Trophoblast cell (in vitro differentiated cells and primary cell): Measurements from ENCODE around the gene ASCC3.
"Not testable (repeated sequence)": the region's sequence is repeated elsewhere in the genome, so short reads cannot be mapped to it uniquely, and the experiment has no call there.

Experiments used
- DNase-seq, 2 donors: peaks; one replicate each; pipeline ENCODE4 v3.0.0-alpha.2; 2016
- H2AFZ ChIP-seq: 2 replicates; pipeline ENCODE4 v1.6.1; 2013; ENCODE audit warnings: low read length, moderate library complexity, mild to moderate bottlenecking; ENCODE audit not compliant: insufficient read depth, poor library complexity
- H2AK5ac ChIP-seq: 2 replicates; pipeline ENCODE4 v1.6.1; 2013; ENCODE audit warnings: mild to moderate bottlenecking, low read length
- H2BK120ac ChIP-seq: 2 replicates; pipeline ENCODE4 v1.6.1; 2013; ENCODE audit warnings: low read length, mild to moderate bottlenecking, moderate library complexity; ENCODE audit not compliant: insufficient read depth, poor library complexity
- H2BK12ac ChIP-seq: 2 replicates; pipeline ENCODE4 v1.6.1; 2013; ENCODE audit warnings: mild to moderate bottlenecking, low read length, moderate library complexity
- H2BK5ac ChIP-seq: 2 replicates; pipeline ENCODE4 v1.6.1; 2013; ENCODE audit warnings: low read length, low read depth, moderate library complexity, mild to moderate bottlenecking; ENCODE audit not compliant: poor library complexity
- H3K14ac ChIP-seq: 2 replicates; pipeline ENCODE4 v1.6.1; 2013; ENCODE audit warnings: mild to moderate bottlenecking, low read length
- H3K18ac ChIP-seq: 2 replicates; pipeline ENCODE4 v1.6.1; 2013; ENCODE audit warnings: mild to moderate bottlenecking, low read length
- H3K23ac ChIP-seq: 2 replicates; pipeline ENCODE4 v1.6.1; 2013; ENCODE audit warnings: low read length
- H3K27ac ChIP-seq: 2 replicates; pipeline ENCODE4 v1.5.1; 2013; ENCODE audit warnings: low read depth, mild to moderate bottlenecking, inconsistent platforms, low read length, moderate library complexity
- H3K27me3 ChIP-seq: 2 replicates; pipeline ENCODE4 v1.6.1; 2013; ENCODE audit warnings: inconsistent platforms, mild to moderate bottlenecking, low read length, moderate library complexity; ENCODE audit not compliant: insufficient read depth
- H3K36me3 ChIP-seq, 2 experiments: 1 replicate in 1 of 2; 2 replicates in 1 of 2; pipeline ENCODE4 v1.6.1; 2013; ENCODE audit warnings: low read length in 2 of 2, mild to moderate bottlenecking in 2 of 2, moderate library complexity in 1 of 2; ENCODE audit not compliant: insufficient read depth in 2 of 2, control insufficient read depth in 1 of 2
- H3K4ac ChIP-seq: 2 replicates; pipeline ENCODE4 v1.6.1; 2013; ENCODE audit warnings: low read depth, mild to moderate bottlenecking, low read length, moderate library complexity
- H3K4me1 ChIP-seq, 2 experiments: 1 replicate in 1 of 2; 2 replicates in 1 of 2; pipeline ENCODE4 v1.6.1; 2013; ENCODE audit warnings: low read length in 2 of 2, mild to moderate bottlenecking in 2 of 2, moderate library complexity in 1 of 2; ENCODE audit not compliant: insufficient read depth in 2 of 2, control insufficient read depth in 1 of 2
- H3K4me2 ChIP-seq: 2 replicates; pipeline ENCODE4 v1.6.1; 2013; ENCODE audit warnings: inconsistent platforms, mild to moderate bottlenecking, low read length, moderate library complexity
- H3K4me3 ChIP-seq: 2 replicates; pipeline ENCODE4 v1.5.1; 2013; ENCODE audit warnings: mild to moderate bottlenecking, low read depth, low read length, inconsistent platforms
- H3K79me1 ChIP-seq: one replicate; pipeline ENCODE4 v1.6.1; 2013; ENCODE audit warnings: low read length
- H3K79me2 ChIP-seq: 2 replicates; pipeline ENCODE4 v1.6.1; 2013; ENCODE audit warnings: low read length, mild to moderate bottlenecking; ENCODE audit not compliant: control insufficient read depth, insufficient read depth, poor library complexity
- H3K9ac ChIP-seq: 2 replicates; pipeline ENCODE4 v1.6.1; 2013; ENCODE audit warnings: mild to moderate bottlenecking, low read length
- H3K9me3 ChIP-seq: 2 replicates; pipeline ENCODE4 v1.6.1; 2013; ENCODE audit warnings: low read depth, mild to moderate bottlenecking, control low read depth, inconsistent platforms, low read length; ENCODE audit not compliant: insufficient read depth
- H4K12ac ChIP-seq: 2 replicates; pipeline ENCODE4 v1.6.1; 2013; ENCODE audit warnings: low read depth, mild to moderate bottlenecking, low read length, moderate library complexity
- H4K8ac ChIP-seq: 2 replicates; pipeline ENCODE4 v1.6.1; 2013; ENCODE audit warnings: low read depth, mild to moderate bottlenecking, low read length, moderate library complexity
- H4K91ac ChIP-seq: one replicate; pipeline ENCODE4 v1.6.1; 2013; ENCODE audit warnings: low read depth, mild to moderate bottlenecking, low read length, moderate library complexity
- WGBS: extraction: QIAGEN DNeasy Blood & Tissue Kit; methylation state at CpG from one replicate; pipeline ENCODE4 v1.1.7; 2013; ENCODE audit warnings: missing lambda C conversion rate; ENCODE audit not compliant: insufficient read length, insufficient coverage; ENCODE audit errors: extremely low coverage; 5-methylcytosine and 5-hydroxymethylcytosine counted together

The ASCC3 gene

GRCh38 chr6:100768816-100769351 lies 112.2 kb downstream of the ASCC3 start:
- Histone ChIP-seq H2AK5ac (no peak overlapping the region), H3K27me3 (no peaks in the 10 kb centered on the region), H2BK120ac (no peak overlapping the region), H4K8ac (no peak overlapping the region), H3K79me2 (no peaks in the 10 kb centered on the region), H3K27ac (no peak overlapping the region), H2AFZ (no peak overlapping the region), H3K79me1 (no peaks in the 10 kb centered on the region), H3K9me3 (no peaks in the 10 kb centered on the region), H2BK5ac (no peak overlapping the region), H4K91ac (no peak overlapping the region), H3K4me2 (no peak overlapping the region), H3K14ac (no peak overlapping the region), H3K9ac (no peak overlapping the region), H4K12ac (no peak overlapping the region), H3K36me3 (peaks cover 0 to 1% of the 10 kb centered on the region in 2 experiments), H3K4ac (no peak overlapping the region), H3K18ac (no peak overlapping the region), H3K23ac (no peak overlapping the region), H3K4me3 (no peak overlapping the region), H2BK12ac (no peak overlapping the region), H3K4me1 (no peaks in the 10 kb centered on the region)
- DNase-seq: no peak
- no CpG with 5 or more reads among the region's 1 CpG for WGBS

DNA sequence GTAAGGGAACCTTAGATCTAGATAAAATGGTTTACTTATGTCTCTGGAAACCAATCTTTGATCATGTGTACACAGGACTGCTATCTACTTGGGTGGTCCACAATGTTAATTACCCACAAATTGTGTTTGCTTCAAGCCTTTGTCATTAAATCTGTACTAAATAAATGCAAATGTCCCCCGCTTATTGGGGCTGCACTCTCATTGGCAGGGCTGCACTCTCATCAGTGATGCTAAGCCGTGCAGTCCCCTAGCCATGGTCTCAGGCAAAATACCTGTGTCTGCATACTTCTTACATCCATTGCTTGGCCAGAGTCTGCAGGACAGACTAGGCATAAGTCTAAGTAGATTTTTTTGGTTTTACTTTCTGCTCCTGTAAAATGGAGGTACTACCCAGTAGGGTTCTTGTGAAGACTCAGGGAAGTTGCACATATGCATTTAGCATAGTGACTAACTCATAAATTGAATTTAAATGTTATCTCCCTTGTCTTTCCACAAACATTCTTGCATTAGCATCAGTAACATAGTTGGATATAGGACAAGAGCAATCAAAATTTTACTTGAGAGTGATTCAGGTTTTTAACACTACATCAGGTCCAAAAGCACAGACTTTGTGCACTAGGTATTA lies 117.4 kb downstream of the ASCC3 start:
- Histone ChIP-seq H3K79me1 (no peaks in the 10 kb centered on the region), H3K23ac (no peak overlapping the region), H3K18ac (no peak overlapping the region), H2AK5ac (no peak overlapping the region), H3K4me2 (no peak overlapping the region), H3K4ac (no peak overlapping the region), H3K36me3 (peaks cover 3 to 6% of the 10 kb centered on the region in 2 experiments), H4K12ac (no peak overlapping the region), H4K91ac (no peak overlapping the region), H3K14ac (no peak overlapping the region), H2BK120ac (no peak overlapping the region), H4K8ac (no peak overlapping the region), H3K4me3 (no peak overlapping the region), H2AFZ (no peak overlapping the region), H3K4me1 (no peaks in the 10 kb centered on the region), H3K27me3 (no peaks in the 10 kb centered on the region), H2BK5ac (no peak overlapping the region), H3K9me3 (peaks cover 2% of the 10 kb centered on the region), H2BK12ac (no peak overlapping the region), H3K79me2 (no peaks in the 10 kb centered on the region), H3K27ac (no peak overlapping the region), H3K9ac (no peak overlapping the region)
- WGBS: no CpG with 5 or more reads among the region's 2 CpGs
- DNase-seq: no peak

- Histone ChIP-seq H3K4me3 (no peak overlapping the region), H4K8ac (no peak overlapping the region), H3K79me1 (no peaks in the 10 kb centered on the region), H3K4me1 (no peaks in the 10 kb centered on the region), H3K4ac (no peak overlapping the region), H3K79me2 (no peaks in the 10 kb centered on the region), H4K12ac (no peak overlapping the region), H2BK120ac (no peak overlapping the region), H4K91ac (no peak overlapping the region), H3K14ac (no peak overlapping the region), H3K27me3 (no peaks in the 10 kb centered on the region), H3K18ac (no peak overlapping the region), H3K9ac (no peak overlapping the region), H2BK5ac (no peak overlapping the region), H2AFZ (no peak overlapping the region), H3K4me2 (no peak overlapping the region), H3K9me3 (peaks cover 2% of the 10 kb centered on the region), H3K23ac (no peak overlapping the region), H2BK12ac (no peak overlapping the region), H3K36me3 (peaks cover 3 to 5% of the 10 kb centered on the region in 2 experiments), H3K27ac (no peak overlapping the region), H2AK5ac (no peak overlapping the region)
- no CpG with 5 or more reads among the region's 2 CpGs for WGBS
- no peak for DNase-seq
Measured at GRCh38 chr6:100761841-100762240, 119.3 kb downstream of the ASCC3 start.

DNA sequence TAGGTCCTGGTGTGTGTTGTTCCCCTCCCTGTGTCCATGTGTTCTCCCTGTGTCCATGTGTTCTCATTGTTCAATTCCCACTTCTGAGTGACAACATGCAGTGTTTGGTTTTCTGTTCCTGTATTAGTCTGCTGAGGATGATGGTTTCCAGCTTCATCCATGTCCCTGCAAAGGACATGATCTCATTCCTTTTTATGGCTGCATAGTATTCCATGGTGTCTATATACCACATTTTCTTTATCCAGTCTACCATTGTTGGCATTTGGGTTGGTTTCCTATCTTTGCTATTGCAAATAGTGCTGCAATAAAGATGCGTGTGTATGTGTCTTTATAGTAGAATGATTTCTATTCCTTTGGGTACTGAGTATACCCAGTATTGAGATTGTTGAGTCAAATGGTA lies 122.7 kb downstream of the ASCC3 start:
- H3K79me1 ChIP-seq, H2BK12ac ChIP-seq, H3K14ac ChIP-seq, H3K9ac ChIP-seq, DNase-seq, H3K36me3 ChIP-seq, H2AK5ac ChIP-seq, H3K9me3 ChIP-seq, H2BK5ac ChIP-seq, H3K27me3 ChIP-seq, H3K18ac ChIP-seq, H3K4me2 ChIP-seq, H3K23ac ChIP-seq, H4K91ac ChIP-seq, H3K4me3 ChIP-seq, H4K8ac ChIP-seq, H2AFZ ChIP-seq, H2BK120ac ChIP-seq, H3K27ac ChIP-seq, H3K4me1 ChIP-seq, H4K12ac ChIP-seq, H3K79me2 ChIP-seq, H3K4ac ChIP-seq: not testable (repeated sequence)
- WGBS: no CpG with 5 or more reads among the region's 1 CpG
